COR-L47 (cell line): ENCODE results near the gene CITED4.

Experiments
- DNase-seq: peaks from one replicate; lab custom pipeline; 2025; lab: John Stamatoyannopoulos, UW

The CITED4 gene

DNA sequence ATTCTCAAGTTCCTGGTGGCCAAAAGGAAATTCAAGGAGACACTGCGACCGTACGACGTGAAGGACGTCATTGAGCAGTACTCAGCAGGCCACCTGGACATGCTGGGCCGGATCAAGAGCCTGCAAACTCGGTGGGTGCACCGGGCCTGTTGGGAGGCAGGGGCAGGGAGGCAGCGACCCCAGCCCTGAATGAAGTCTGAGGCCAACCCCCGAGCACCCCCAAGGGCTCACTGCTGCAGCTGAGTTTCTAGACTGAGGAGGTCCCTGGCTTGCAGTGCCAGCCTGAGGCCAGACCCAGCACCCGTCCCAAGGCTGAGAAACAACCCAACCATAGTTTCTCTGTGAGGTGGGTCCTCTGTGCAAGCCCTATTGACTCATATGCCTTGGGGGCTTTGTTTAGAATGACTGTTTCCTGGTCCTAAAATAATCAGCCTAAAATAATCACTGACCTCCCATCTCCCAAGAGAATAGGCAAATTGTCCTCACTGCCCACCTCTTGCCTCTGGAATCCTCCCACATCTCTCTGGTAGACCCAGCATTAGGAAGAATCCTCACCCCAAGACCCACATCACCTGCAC, 27.1 kb downstream of the CITED4 start:
- no peak for DNase-seq

DNA sequence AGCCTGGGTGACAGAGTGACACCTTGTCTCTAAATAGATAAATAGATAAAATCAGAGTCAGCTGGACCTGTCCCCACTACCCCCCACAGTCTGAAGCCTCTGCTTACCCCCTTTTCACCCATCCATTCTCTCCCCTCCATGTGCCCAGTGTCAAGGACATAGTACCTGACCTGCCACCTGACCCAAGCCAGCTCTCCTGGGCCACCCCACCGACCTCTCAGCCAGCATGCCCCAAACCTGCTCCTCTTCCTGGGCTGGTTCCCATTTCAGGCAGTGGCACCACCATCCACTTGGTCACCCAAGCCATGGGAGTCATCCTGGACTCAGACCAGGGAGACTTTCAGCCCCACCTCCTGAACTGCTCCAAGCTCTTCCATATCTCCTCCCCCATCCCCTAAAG, 28.2 kb downstream of the CITED4 start:
- DNase-seq, result no peak

- no peak for DNase-seq
Measured at GRCh38 chr1:40831001-40831732, 31.0 kb downstream of the CITED4 start.

DNA sequence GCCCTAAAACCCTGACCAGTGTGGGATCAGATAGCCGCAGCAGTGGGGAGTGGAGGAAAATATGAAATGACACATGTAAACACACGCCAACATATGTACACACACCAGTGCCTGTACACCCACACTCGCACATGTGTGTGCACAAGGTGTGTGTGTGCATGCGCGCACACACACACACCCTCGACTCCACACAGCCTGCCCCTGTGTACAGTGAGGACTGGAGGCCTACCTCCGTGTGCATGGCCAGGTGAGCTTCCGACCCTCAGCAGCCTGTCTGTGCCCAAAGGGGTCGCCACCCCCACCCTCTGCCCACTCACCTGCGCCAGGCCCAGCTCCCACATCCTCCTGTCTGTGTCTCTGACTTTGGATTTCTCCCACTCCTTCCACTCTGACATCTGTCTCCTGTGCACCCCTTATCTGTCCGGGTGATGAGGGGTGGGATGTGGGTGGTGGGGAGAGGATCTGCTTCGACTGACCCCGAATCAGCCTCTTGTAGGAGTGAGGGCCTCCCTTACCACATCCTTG, 31.7 kb downstream of the CITED4 start:
- DNase-seq, result no peak

DNA sequence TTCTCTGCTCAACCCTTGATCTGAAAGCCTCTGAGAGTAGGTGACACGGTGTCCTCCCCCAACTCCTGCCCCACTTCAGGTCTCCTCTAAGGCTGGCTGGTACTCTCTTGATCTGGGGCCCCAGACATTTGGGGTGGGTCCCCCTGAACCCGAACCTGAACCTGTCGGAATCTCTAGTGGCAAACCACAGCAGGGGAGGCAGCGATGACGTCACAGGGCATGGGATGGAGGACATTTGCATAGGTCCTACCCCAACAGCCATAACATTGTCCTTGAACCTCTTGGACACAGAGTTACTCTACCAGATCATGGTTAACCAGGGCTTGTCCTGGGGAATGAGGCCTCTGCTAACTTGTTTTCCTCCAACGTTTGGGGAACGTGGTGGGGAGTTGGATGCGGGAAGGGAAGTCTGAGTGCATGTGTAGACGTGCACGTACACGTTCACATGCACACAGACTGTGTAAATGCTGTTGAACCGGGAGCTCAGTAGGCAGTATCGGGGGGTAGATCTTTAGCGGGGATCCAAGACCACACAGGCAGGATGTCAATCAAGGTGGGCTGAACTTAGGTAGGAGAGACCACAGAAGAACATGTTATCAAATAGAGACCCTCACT, 32.4 kb downstream of the CITED4 start:
- DNase-seq, result no peak

DNA sequence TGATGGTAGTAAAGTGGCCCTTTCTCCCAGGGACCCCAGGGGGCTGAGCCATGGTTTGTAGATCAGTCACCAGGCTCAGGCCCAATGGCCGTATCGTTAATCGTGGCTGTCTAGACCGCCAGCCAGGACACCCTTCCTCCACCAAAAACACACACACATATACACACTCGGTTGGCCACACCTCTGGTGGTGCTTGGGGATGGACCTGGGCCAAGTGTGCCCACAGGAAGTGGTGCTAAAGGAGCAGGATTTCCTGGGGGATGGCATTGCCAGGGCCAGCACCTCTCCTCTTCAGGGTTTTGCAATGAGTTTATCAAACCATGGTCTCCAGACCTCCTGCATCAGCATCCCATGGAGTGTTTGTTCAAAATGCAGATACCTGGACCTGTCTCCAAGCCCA, 36.2 kb downstream of the CITED4 start:
- no peak for DNase-seq

- DNase-seq, result no peak
Measured at GRCh38 chr1:40825435-40825788, 36.8 kb downstream of the CITED4 start.

GRCh38 chr1:40824591-40825434, 37.4 kb downstream of the CITED4 start:
- DNase-seq, result no peak

DNA sequence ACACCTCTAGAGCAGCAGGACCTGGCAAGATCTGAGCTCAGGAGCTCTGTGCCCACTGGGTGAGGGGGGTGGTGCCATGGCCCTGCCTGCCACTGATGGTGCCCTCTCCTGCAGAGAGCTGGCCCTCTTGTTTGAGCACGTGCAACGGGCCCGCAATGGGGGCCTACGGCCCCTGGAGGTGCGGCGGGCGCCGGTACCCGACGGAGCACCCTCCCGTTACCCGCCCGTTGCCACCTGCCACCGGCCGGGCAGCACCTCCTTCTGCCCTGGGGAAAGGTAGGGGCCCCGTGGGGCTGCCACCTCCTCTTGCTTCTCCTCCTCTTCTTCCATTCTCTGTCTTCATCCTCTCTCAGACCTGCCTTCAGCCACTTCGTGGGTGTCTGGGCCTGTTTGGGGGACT, 38.2 kb downstream of the CITED4 start:
- DNase-seq, result no peak

DNA sequence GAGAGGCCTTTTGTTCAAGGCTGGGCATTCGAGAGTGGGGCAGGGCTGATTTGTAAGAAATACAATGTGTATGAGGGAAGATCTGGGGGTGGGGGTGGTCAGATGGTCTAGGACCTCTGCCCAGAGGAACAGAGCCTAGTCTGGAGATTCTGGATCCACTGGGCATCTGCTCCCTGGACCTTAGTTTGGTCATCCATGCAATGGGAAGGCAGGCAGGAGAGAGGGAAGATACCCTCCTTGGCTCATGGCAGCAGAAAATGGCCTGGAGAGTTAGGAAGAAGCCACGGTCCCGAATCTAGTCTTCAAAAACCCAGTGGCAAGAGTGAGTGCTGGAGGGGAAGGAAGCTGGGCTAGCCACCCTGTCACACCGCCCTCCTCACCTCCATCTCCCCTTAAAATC, 38.8 kb downstream of the CITED4 start:
- no peak for DNase-seq

- DNase-seq, result no peak
Measured at GRCh38 chr1:40822890-40823289, 39.3 kb downstream of the CITED4 start.

- peak; percentile 18 for DNase-seq
Measured at GRCh38 chr1:40820911-40821693, 41.1 kb downstream of the CITED4 start.

- no peak for DNase-seq
Measured at GRCh38 chr1:40820251-40820797, 41.8 kb downstream of the CITED4 start.

DNA sequence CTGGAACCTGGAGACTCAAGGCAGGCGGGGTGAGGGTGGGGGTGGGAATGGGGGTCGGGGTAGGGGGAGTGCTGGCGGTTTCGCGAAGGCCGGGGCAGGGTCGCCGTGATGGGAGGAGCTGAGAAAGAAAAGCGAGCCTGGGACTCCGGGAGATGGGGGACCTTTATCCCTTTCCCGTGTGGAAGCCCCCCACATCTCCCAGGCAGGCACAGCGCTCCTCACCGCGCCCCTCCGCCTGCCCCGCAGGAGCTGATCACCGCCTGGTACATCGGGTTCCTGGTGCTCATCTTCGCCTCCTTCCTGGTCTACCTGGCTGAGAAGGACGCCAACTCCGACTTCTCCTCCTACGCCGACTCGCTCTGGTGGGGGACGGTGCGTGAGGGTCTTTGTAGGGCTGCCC, 43.1 kb downstream of the CITED4 start:
- DNase-seq, result no peak

DNA sequence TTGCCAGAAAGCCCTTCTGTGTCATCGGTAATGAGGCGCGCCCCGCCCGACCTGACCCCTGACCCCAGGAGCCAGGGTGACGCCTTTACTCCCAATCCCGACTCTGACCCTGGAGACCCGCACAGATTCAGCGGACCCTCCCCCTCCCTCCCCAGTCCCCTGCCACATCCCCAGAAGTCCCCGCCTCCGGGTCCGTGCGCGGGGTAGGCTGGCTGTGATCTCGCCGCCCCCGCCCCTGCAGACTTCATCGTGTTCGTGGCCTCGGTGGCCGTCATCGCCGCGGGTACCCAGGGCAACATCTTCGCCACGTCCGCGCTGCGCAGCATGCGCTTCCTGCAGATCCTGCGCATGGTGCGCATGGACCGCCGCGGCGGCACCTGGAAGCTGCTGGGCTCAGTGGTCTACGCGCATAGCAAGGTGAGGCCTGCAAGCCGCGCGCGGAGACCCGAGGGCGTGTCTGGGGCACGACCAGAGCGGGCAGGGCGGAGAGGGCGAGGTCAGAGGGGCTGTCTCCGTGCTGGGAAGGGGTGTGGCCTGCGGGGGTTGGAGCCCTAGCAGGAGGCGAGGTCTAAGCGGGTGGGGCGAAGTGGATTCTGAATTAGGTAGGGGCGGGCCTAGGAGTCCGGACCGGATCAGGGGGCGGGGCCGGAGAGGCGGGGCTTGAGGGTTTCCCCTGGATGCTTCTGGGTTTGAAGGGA, 43.8 kb downstream of the CITED4 start:
- no peak for DNase-seq

- DNase-seq, result no peak
Measured at GRCh38 chr1:40817791-40818263, 44.3 kb downstream of the CITED4 start.

GRCh38 chr1:40815420-40815819, 46.7 kb downstream of the CITED4 start:
- no peak for DNase-seq
